Measurements from ENCODE around the gene C12orf76. TPM values are rescaled to one million over a fixed set of nuclear protein-coding genes. Genes with fewer than 3 reads are reported as not detected.
A peak's percentile ranks its signal among the peaks of the same experiment; 100 is the strongest.

The C12orf76 gene
- total and polyA plus RNA-seq, 10 of the 15 experiments (the other 5 are each of a cell fraction or from before 2014, with no cell fraction given), result 3.6 to 20.4 (median 10.7) TPM

DNA sequence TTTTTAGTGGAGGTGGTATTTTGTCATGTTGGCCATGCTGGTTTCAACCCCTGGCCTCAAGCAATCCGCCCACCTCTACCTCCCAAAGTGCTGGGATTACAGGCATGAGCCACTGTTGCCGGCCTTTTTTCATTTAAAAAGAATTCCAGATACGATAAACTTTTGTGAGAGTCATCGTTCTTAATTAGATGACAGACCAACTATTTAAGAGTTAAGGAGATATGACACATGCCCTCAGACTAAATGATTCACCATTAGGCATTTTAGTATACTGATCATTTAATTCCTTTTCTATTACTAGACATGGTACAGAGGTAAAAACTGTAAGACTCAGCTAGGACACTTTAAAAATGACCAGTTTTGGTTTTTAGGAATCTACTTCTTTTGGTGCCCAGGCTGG, 46.7 kb downstream of the C12orf76 start:
- POLR2A ChIA-PET, result interaction anchor here (2.5 to 2.6 kb wide), 2 partner anchors 9 to 10 kb away, joined by 7 to 19 read pairs; no protein-coding TSS in a partner anchor
- in situ Hi-C loops (cut with MboI), result no loop called here
- peak overlapping the region; percentile 82 for H3K4me2 ChIP-seq (ENCODE audit: control insufficient read depth, insufficient read depth)

GRCh38 chr12:109999983-110000505, 48.3 kb downstream of the C12orf76 start:
- peaks cover 29% of the 10 kb centered on the region for H3K4me1 ChIP-seq (ENCODE audit: control insufficient read depth, insufficient read depth, low read length)
- peaks cover 0 to 5% of the 10 kb centered on the region in 2 experiments; a peak in 1 of 4 replicates for H3K36me3 ChIP-seq (ENCODE audit: control insufficient read depth in 2 of 2, insufficient read depth in 2 of 2, low read length in 1 of 2)
- no peaks in the 10 kb centered on the region for H4K20me1 ChIP-seq (ENCODE audit: control insufficient read depth, insufficient read depth)
- peak overlapping the region; percentile 92 for H3K4me3 ChIP-seq
- intact Hi-C loops (cut with micrococcal nuclease; ENCODE audit: unreplicated experiment) (no loop called here), in situ Hi-C loops (cut with MboI) (no loop called here)
- 2% methylated on average over 17 of the region's 17 CpGs for whole genome bisulfite sequencing (ENCODE audit: insufficient coverage, insufficient replicate concordance, low lambda C conversion rate, missing lambda C conversion rate)
- ChIA-PET CTCF (no interaction called here), SMC1A (ENCODE audit: uncharacterized antibody, unreplicated experiment) (interaction anchor here (1.4 to 4.8 kb wide), 2 partner anchors 12 to 17 kb away, joined by 5 to 29 read pairs; no protein-coding TSS in a partner anchor), POLR2A (interaction anchor here (1.1 to 4.6 kb wide), 2 partner anchors 10 to 11 kb away, joined by 3 to 40 read pairs; no protein-coding TSS in a partner anchor), RAD21 (ENCODE audit: unreplicated experiment) (interaction anchor here (1.3 to 3.8 kb wide), 2 partner anchors 12 to 32 kb away, joined by 3 to 31 read pairs; no protein-coding TSS in a partner anchor)
- H3K27me3 ChIP-seq (replicated peaks in 1 of 2; ENCODE audit: control insufficient read depth in 2 of 2, insufficient read depth in 2 of 2, low read length in 1 of 2), result no peaks in the 10 kb centered on the region
- peak overlapping the region; percentile 99 for H3K27ac ChIP-seq (ENCODE audit: control insufficient read depth, insufficient read depth)
- FAIRE-seq (no peak), DNase-seq (ENCODE audit: low read depth, low spot score) (no peak), ATAC-seq (peak; percentile 0; the same call in 1 of the 3 replicates)
- BruUV-seq (replicated peaks), result TSS peak; percentile 71
- no peak for TF ChIP-seq CREM (IDR thresholded peaks at IDR 0.05; ENCODE audit: low read depth)
- peak; percentile 48 for TF ChIP-seq MEF2B (IDR thresholded peaks at IDR 0.05; ENCODE audit: partially characterized antibody, poor library complexity, severe bottlenecking)
- no peak for TF ChIP-seq NRF1 (conservative IDR thresholded peaks at IDR 0.05; ENCODE audit: low read depth, low read length)
- no peak for TF ChIP-seq BCL11A (IDR thresholded peaks at IDR 0.05; ENCODE audit: low read depth, low read length)
- TF ChIP-seq POLR2AphosphoS5 (IDR thresholded peaks at IDR 0.05; ENCODE audit: low read length), result no peak
- peaks cover 54% of the 10 kb centered on the region for H3K79me2 ChIP-seq (ENCODE audit: control insufficient read depth, insufficient read depth, low read length)
- peak overlapping the region; percentile 46 for H3K4me2 ChIP-seq (ENCODE audit: control insufficient read depth, insufficient read depth)
- H3K9me3 ChIP-seq (replicated peaks; ENCODE audit: control insufficient read depth, insufficient read depth, low read length), result no peaks in the 10 kb centered on the region
- H3K9ac ChIP-seq (ENCODE audit: control insufficient read depth, insufficient read depth, low read length), result peak overlapping the region; percentile 95
- H2AFZ ChIP-seq (ENCODE audit: control insufficient read depth, low read depth, low read length), result no peak overlapping the region; the same call in 1 of the 2 replicates

More for the DNA sequence above, 46.7 kb downstream of the C12orf76 start:
- H4K20me1 ChIP-seq (ENCODE audit: control insufficient read depth, insufficient read depth), result no peaks in the 10 kb centered on the region
- ChIA-PET SMC1A (ENCODE audit: uncharacterized antibody, unreplicated experiment) (interaction anchor here (1.3 to 4.8 kb wide), 4 partner anchors 11 to 154 kb away, joined by 3 to 29 read pairs (median 4); no protein-coding TSS in a partner anchor), RAD21 (ENCODE audit: unreplicated experiment) (interaction anchor here (0.8 to 1.5 kb wide), 2 partner anchors 10 kb away, joined by 3 to 8 read pairs; no protein-coding TSS in a partner anchor), CTCF (interaction anchor here (0.6 to 1.0 kb wide), 2 partner anchors 9 to 81 kb away, joined by 3 to 4 read pairs; no protein-coding TSS in a partner anchor)
- peaks cover 49% of the 10 kb centered on the region for H3K79me2 ChIP-seq (ENCODE audit: control insufficient read depth, insufficient read depth, low read length)
- peak overlapping the region; percentile 38; the same call in 1 of the 2 replicates for H3K27ac ChIP-seq (ENCODE audit: control insufficient read depth, insufficient read depth)
- no peak for TF ChIP-seq PML (IDR thresholded peaks at IDR 0.05; ENCODE audit: low read length)
- intact Hi-C loops (cut with micrococcal nuclease; ENCODE audit: unreplicated experiment), result no loop called here
- WGBS (ENCODE audit: insufficient coverage, insufficient replicate concordance, low lambda C conversion rate, missing lambda C conversion rate), result 62% methylated on average over 4 of the region's 4 CpGs
- FAIRE-seq (no peak), ATAC-seq (no peak), DNase-seq (ENCODE audit: low read depth, low spot score) (no peak)
- H2AFZ ChIP-seq (ENCODE audit: control insufficient read depth, low read depth, low read length), result no peak overlapping the region
- no peak overlapping the region; the same call in 1 of the 2 replicates for H3K9ac ChIP-seq (ENCODE audit: control insufficient read depth, insufficient read depth, low read length)
- peaks cover 37% of the 10 kb centered on the region for H3K4me1 ChIP-seq (ENCODE audit: control insufficient read depth, insufficient read depth, low read length)
- BruUV-seq (replicated peaks), result no TSS peak
- H3K4me3 ChIP-seq, result peak overlapping the region; percentile 92; the same call in 1 of the 2 replicates
- no peaks in the 10 kb centered on the region; the same call in 2 of the 3 replicates for H3K9me3 ChIP-seq (replicated peaks; ENCODE audit: control insufficient read depth, insufficient read depth, low read length)
- no peaks in the 10 kb centered on the region for H3K27me3 ChIP-seq (replicated peaks in 1 of 2; ENCODE audit: control insufficient read depth in 2 of 2, insufficient read depth in 2 of 2, low read length in 1 of 2)
- peaks cover 0 to 5% of the 10 kb centered on the region in 2 experiments; a peak in 1 of 4 replicates for H3K36me3 ChIP-seq (ENCODE audit: control insufficient read depth in 2 of 2, insufficient read depth in 2 of 2, low read length in 1 of 2)

Measured in GM12878 (cell line).